ENCODE measurements around the gene WSB1.

WSB1 gene

DNA sequence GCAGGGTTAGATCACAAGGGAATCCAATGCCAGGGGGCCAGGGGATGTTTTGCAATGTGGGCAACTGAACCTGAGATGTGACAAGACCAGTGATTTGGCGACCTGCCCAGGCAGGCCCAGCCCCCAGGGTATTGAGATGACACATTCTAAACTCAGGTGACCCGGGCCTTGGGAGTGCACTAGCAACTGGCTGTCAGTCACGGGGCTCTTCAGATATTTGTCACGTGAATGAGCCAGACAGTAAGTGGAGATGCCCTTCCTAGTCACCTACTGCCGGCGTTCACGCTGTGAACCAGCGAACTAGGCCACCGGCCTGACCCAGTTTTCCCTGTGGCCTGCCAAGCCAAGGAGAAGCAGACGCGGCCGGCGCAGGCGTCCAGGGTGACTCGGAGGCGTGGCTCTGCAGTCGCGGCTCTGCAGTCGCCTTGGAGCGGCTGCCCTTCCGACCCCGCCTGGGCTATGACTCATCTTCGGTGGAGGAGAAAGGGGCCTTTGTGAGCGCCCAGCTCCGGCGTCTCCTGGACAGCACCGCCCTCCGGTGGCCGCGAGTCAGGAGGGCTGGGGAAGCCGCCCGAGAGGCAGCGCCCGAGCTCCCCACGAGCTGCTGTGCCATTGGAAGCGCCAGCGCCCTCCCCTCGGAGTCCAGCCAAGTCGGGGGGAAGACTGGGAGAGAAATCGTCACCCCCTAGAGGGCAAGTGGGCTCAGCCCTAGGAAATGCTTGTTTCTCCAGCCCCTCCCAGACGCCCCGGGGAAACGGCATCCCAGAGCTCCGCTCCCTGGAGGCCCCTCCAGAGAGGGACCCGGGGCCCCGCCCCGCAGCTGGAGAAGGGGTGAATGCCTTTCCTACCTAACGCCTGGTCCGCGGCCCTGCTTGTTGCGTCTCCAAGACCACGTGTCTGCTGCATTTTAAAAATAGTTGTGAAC is 38.8 kb downstream of the WSB1 start:
- peak; percentile 97 for TF ChIP-seq CTCF (conservative IDR thresholded peaks at IDR 0.05)
- H3K27ac ChIP-seq, result peak overlapping the region; percentile 87

DNA sequence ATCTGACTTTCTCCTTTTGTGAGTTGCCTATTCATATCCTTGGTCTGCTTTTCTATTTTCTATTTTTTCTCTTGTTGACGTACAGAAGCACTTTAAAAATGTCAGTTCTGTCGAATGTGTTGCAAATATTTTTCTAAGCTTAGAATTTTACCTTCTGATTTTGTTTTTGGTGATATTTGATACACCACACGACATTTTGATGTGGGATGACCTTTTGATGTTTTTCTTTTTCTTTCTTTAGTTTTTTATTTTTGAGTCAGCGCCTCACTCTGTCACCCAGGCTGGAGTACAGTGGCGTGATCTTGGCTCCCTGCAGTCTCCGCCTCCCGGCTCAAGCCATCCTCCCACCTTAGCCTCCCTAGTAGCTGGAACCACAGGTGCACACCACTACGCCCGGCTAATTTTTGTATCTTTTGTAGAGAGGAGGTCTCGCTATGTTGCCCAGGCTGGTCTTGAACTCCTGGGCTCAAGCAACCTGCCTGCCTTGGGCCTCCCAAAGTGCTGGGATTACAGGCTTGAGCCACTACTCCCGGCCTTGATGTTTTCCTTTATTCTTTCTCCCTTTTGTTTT is 39.6 kb downstream of the WSB1 start:
- TF ChIP-seq CTCF (conservative IDR thresholded peaks at IDR 0.05), result no peak
- H3K27ac ChIP-seq, result peak overlapping the region; percentile 87

- TF ChIP-seq CTCF (conservative IDR thresholded peaks at IDR 0.05), result no peak
- no peak overlapping the region for H3K27ac ChIP-seq
These were observed 42.3 kb downstream of the WSB1 start for GRCh38 chr17:27336184-27336583.

DNA sequence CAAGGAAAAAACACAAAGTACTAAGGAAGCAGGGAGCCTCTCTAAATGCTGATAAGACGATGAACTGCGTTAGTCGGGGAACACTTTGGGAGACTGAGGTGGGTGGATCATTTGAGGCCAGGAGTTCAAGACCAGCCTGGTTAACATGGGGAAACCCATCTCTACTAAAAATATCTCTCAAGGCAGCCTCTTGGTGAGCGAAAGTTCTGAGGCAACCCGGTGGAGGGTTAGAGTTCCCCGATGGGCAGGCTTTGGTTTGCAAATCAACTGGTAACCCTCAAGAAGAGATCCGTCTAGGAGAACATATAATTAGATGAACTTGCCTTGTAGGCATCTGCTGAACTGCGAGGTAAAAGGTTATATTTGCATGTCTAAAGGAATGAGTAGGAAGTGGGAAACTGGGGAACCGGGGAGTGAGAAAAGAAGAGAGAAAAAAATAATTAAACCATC is 44.6 kb downstream of the WSB1 start:
- H3K27ac ChIP-seq, result no peak overlapping the region
- TF ChIP-seq CTCF (conservative IDR thresholded peaks at IDR 0.05), result no peak

DNA sequence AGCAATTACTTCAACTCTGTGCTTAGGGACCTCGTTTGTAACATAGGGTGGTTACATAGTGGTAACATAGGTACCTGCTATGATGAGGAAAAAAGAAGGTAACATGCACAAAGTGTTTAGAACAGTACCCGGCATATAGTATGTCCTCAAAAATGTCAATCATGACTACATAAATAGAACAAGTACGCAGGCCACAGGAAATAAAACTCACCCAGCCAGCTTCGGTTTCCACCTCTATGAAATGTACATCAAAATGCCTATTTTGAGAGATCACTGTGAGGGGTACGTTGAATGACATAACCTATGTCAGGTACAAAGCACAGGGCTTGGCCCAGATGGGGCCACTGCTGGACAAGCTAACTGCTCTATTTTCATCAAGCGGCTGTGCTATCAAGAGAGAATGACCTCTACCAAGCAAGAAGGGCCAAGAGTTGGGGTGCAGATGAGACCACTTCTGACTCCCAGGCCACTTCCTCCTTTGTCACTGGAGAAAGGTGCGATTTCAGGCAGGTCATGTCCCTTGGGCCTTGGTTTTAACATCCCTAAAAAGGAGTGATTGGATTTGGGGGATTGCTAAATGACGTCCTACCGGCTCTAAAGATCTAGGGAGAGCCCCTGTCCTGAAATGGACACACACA is 45.4 kb downstream of the WSB1 start:
- H3K27ac ChIP-seq, result no peak overlapping the region
- no peak for TF ChIP-seq CTCF (conservative IDR thresholded peaks at IDR 0.05)

DNA sequence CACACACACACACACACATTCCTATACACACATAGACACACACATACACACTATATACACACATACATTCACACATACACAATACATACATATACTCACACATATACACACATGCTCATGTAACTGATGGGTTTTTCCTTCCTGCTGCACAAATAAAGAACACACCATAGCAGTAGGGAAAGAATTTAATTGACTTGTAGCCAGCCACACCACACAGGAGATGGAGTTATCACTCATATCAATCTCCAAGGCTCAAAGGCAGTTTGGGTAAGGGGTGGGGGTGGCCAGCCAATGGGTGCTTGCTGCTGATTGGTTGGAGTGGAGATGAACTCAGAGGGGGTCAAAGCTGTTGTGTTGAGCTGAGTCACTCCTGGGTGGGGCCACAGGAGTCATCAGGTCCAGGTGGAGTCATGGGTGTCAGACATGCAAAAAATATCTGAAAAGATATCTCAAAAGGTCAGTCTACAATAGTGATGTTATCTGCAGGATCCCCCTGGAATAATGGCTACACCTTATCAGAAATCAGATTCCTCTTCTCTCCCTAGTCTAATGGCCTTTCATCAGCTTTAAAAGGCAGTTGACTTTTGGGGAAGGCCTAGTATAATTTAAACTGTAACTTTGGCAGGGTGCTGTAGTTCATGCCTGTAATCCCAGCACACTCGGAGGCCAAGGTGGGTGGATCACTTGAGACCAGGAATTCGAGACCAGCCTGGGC is 46.1 kb downstream of the WSB1 start:
- H3K27ac ChIP-seq, result no peak overlapping the region
- no peak for TF ChIP-seq CTCF (conservative IDR thresholded peaks at IDR 0.05)

DNA sequence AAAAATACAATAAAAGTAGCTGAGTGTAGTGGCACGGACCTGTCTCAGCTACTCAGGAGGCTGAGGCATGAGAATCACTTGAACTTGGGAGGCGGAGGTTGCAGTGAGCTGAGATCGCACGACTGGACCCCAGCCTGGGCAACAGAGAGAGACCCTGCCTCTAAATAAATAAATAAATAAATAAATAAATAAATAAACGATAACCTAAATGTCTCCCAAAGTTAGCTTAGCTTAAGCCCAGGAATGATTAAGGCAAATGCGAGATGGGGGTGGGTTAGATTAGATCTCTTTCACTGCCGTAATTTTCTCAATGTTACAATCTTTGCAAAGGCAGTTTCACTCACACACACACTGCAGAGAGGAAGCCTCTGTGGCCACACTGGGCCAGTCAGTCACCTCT is 46.7 kb downstream of the WSB1 start:
- no peak for TF ChIP-seq CTCF (conservative IDR thresholded peaks at IDR 0.05)
- no peak overlapping the region for H3K27ac ChIP-seq
